Measurements from ENCODE around the gene PEDS1.

PEDS1 gene

GRCh38 chr20:50128520-50128905, 25.0 kb downstream of the PEDS1 start:
- DNase-seq = no peak
- H3K27me3 ChIP-seq (replicated peaks) = no peaks in the 10 kb centered on the region
- H3K36me3 ChIP-seq (replicated peaks) = peaks cover 66% of the 10 kb centered on the region
- no peak overlapping the region for H3K4me3 ChIP-seq (ENCODE audit: low read depth, low read length)
- H3K27ac ChIP-seq = no peak overlapping the region
- in situ Hi-C loops (cut with HindIII; ENCODE audit: low pct_ligation_motif_present, low sequenced_read_pairs) = no loop called here
- no peak for TF ChIP-seq CTCF (IDR thresholded peaks at IDR 0.05; ENCODE audit: low read depth, low read length, missing control alignments)

- Histone ChIP-seq H3K27ac (no peak overlapping the region), H3K27me3 (replicated peaks) (no peaks in the 10 kb centered on the region), H3K36me3 (replicated peaks) (peaks cover 65% of the 10 kb centered on the region), H3K4me3 (ENCODE audit: low read depth, low read length) (no peak overlapping the region)
- in situ Hi-C loops (cut with HindIII; ENCODE audit: low pct_ligation_motif_present, low sequenced_read_pairs) = no loop called here
- DNase-seq = no peak
- no peak for TF ChIP-seq CTCF (IDR thresholded peaks at IDR 0.05; ENCODE audit: low read depth, low read length, missing control alignments)
Observed at GRCh38 chr20:50127587-50128519, 25.7 kb downstream of the PEDS1 start.

- no peak for DNase-seq
- TF ChIP-seq CTCF (IDR thresholded peaks at IDR 0.05; ENCODE audit: low read depth, low read length, missing control alignments) = no peak
- no peaks in the 10 kb centered on the region for H3K27me3 ChIP-seq (replicated peaks)
- in situ Hi-C loops (cut with HindIII; ENCODE audit: low pct_ligation_motif_present, low sequenced_read_pairs) = no loop called here
- peaks cover 57% of the 10 kb centered on the region for H3K36me3 ChIP-seq (replicated peaks)
- no peak overlapping the region for H3K4me3 ChIP-seq (ENCODE audit: low read depth, low read length)
- H3K27ac ChIP-seq = no peak overlapping the region
Observed at GRCh38 chr20:50126662-50127061, 26.9 kb downstream of the PEDS1 start.

DNA sequence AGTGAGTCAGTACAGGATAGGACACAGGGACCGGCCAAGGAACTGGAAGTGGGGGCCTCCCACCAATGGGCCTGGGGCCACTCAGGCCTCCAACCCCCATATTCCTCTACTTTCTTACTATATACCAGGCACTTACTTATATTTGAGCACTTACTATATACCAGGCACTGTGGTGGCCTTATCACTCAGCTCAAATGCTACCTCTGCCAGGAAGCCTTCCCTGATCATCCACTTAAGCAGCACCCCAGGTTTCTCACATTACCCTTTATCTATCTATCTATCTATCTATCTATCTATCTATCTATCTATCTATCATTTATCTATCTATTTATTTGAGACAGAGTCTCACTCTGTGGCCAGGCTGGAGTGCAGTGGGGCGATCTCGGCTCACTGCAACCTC, 28.2 kb downstream of the PEDS1 start:
- Histone ChIP-seq H3K4me3 (ENCODE audit: low read depth, low read length) (no peak overlapping the region), H3K36me3 (replicated peaks) (peaks cover 51% of the 10 kb centered on the region), H3K27me3 (replicated peaks) (no peaks in the 10 kb centered on the region), H3K27ac (no peak overlapping the region)
- TF ChIP-seq CTCF (IDR thresholded peaks at IDR 0.05; ENCODE audit: low read depth, low read length, missing control alignments) = no peak
- in situ Hi-C loops (cut with HindIII; ENCODE audit: low pct_ligation_motif_present, low sequenced_read_pairs) = no loop called here
- DNase-seq = no peak

- H3K27me3 ChIP-seq (replicated peaks) = no peaks in the 10 kb centered on the region
- peaks cover 50% of the 10 kb centered on the region for H3K36me3 ChIP-seq (replicated peaks)
- TF ChIP-seq CTCF (IDR thresholded peaks at IDR 0.05; ENCODE audit: low read depth, low read length, missing control alignments) = no peak
- no peak for DNase-seq
- in situ Hi-C loops (cut with HindIII; ENCODE audit: low pct_ligation_motif_present, low sequenced_read_pairs) = no loop called here
- no peak overlapping the region for H3K4me3 ChIP-seq (ENCODE audit: low read depth, low read length)
- no peak overlapping the region for H3K27ac ChIP-seq
Observed at GRCh38 chr20:50124496-50124895, 29.0 kb downstream of the PEDS1 start.

All from brain microvascular endothelial cell (primary cell).